Sciatic nerve (tissue), 2 donors: Measurements from ENCODE around the gene SACM1L. TPM values are rescaled to one million over a fixed set of nuclear protein-coding genes. Genes with fewer than 3 reads are reported as not detected.

Experiments
- ATAC-seq: fragments of 200-7000 bp; cut with Tn5 transposase; one replicate; pipeline ENCODE4 v1.9.1; 2020; ENCODE audit warnings: mild to moderate bottlenecking, moderate library complexity
- DNase-seq: peaks from one replicate; pipeline ENCODE4 v3.0.0-alpha.2; 2020; ENCODE audit warnings: low spot score
- intact Hi-C: fragments of 100-400 bp; cut with DNase I; formaldehyde crosslinking; loops from one replicate; pipeline ENCODE4 v1.14.2; 2022
- total RNA-seq: library from RNA; stranded (reverse); fragmentation: NEBNext Ultra II Directional; extraction: Animal tissue kit (Norgen Biotek cat#: 25700); gene quantifications from one replicate; pipeline ENCODE4 v1.2.1, GENCODE V29; 2021
- donor health status: DM: no; HTN: no; CAD: no.
- donor health status: DM: no; HTN: no; CAD: no.

SACM1L gene
- total RNA-seq, result 66.0 TPM

- peak; percentile 98 for DNase-seq
- intact Hi-C loops, result no loop called here
- peak; percentile 98 for ATAC-seq
These were observed at the start of gene SACM1L for GRCh38 chr3:45688882-45689786. TSS of gene SACM1L (plus strand) at chr3:45689396. CDS start at chr3:45689466, 70 bp downstream.

- intact Hi-C loops, result no loop called here
These were observed 49.1 kb upstream of the SACM1L start for GRCh38 chr3:45640091-45640507.

GRCh38 chr3:45640724-45641361 lies 48.4 kb upstream of the SACM1L start:
- ATAC-seq (no peak), DNase-seq (no peak)
- intact Hi-C loops, result no loop called here

More at GRCh38 chr3:45640091-45640507, 49.1 kb upstream of the SACM1L start:
- no peak for ATAC-seq
- DNase-seq, result no peak

GRCh38 chr3:45641756-45642155 lies 47.4 kb upstream of the SACM1L start:
- intact Hi-C loops, result no loop called here
- ATAC-seq, result no peak

GRCh38 chr3:45642731-45643152 lies 46.5 kb upstream of the SACM1L start:
- DNase-seq (no peak), ATAC-seq (no peak)
- intact Hi-C loops, result no loop called here

More at GRCh38 chr3:45641756-45642155, 47.4 kb upstream of the SACM1L start:
- DNase-seq, result no peak

GRCh38 chr3:45644063-45644790 lies 45.0 kb upstream of the SACM1L start:
- ATAC-seq (no peak), DNase-seq (no peak)
- intact Hi-C loops, result no loop called here

- ATAC-seq, result no peak
- intact Hi-C loops, result no loop called here
- no peak for DNase-seq
These were observed 44.4 kb upstream of the SACM1L start for GRCh38 chr3:45644791-45645201.

- peak; percentile 73 for DNase-seq
- intact Hi-C loops, result no loop called here
- ATAC-seq, result peak; percentile 76
These were observed 43.1 kb upstream of the SACM1L start for GRCh38 chr3:45646051-45646585.

- intact Hi-C loops, result no loop called here
- ATAC-seq, result peak; percentile 84
- no peak for DNase-seq
These were observed 42.0 kb upstream of the SACM1L start for GRCh38 chr3:45647148-45647619.

- no peak for ATAC-seq
- DNase-seq, result no peak
- intact Hi-C loops, result no loop called here
These were observed 36.0 kb upstream of the SACM1L start for GRCh38 chr3:45653205-45653604.

- peak; percentile 32 for ATAC-seq
- intact Hi-C loops, result no loop called here
- no peak for DNase-seq
These were observed 34.7 kb upstream of the SACM1L start for GRCh38 chr3:45654397-45654944.

GRCh38 chr3:45655906-45656305 lies 33.3 kb upstream of the SACM1L start:
- intact Hi-C loops, result loop anchor here (5.0 kb wide), 1 partner anchor 139 kb away; no protein-coding TSS in a partner anchor
- DNase-seq (no peak), ATAC-seq (no peak)

- intact Hi-C loops, result loop anchor here (5.0 kb wide), 1 partner anchor 139 kb away; no protein-coding TSS in a partner anchor
- peak; percentile 94 for DNase-seq
- ATAC-seq, result peak; percentile 90
These were observed 32.4 kb upstream of the SACM1L start for GRCh38 chr3:45656575-45657363.

- intact Hi-C loops, result loop anchor here (5.0 kb wide), 1 partner anchor 141 kb away; no protein-coding TSS in a partner anchor
- ATAC-seq, result no peak
- DNase-seq, result no peak
These were observed 31.3 kb upstream of the SACM1L start for GRCh38 chr3:45657853-45658252.

- peak; percentile 83 for DNase-seq
- ATAC-seq, result peak; percentile 68
- intact Hi-C loops, result loop anchor here (5.0 kb wide), 1 partner anchor 143 kb away; no protein-coding TSS in a partner anchor
These were observed 29.3 kb upstream of the SACM1L start for GRCh38 chr3:45659661-45660566.

GRCh38 chr3:45660567-45660901 lies 28.7 kb upstream of the SACM1L start:
- intact Hi-C loops, result no loop called here
- no peak for DNase-seq
- no peak for ATAC-seq

- DNase-seq, result no peak
- intact Hi-C loops, result no loop called here
- ATAC-seq, result peak; percentile 16
These were observed 24.6 kb upstream of the SACM1L start for GRCh38 chr3:45664578-45664977.
